NOMO-1 (cell line): ENCODE data around the gene CTXN1.
"Not testable (repeated sequence)": the region's sequence is repeated elsewhere in the genome, so short reads cannot be mapped to it uniquely, and the experiment has no call there.

Experiments used
- DNase-seq, 2 experiments: peaks; one replicate each; lab custom pipeline; 2025; ENCODE audit not compliant: unreplicated experiment in 2 of 2; lab: John Stamatoyannopoulos, UW

Gene CTXN1

DNA sequence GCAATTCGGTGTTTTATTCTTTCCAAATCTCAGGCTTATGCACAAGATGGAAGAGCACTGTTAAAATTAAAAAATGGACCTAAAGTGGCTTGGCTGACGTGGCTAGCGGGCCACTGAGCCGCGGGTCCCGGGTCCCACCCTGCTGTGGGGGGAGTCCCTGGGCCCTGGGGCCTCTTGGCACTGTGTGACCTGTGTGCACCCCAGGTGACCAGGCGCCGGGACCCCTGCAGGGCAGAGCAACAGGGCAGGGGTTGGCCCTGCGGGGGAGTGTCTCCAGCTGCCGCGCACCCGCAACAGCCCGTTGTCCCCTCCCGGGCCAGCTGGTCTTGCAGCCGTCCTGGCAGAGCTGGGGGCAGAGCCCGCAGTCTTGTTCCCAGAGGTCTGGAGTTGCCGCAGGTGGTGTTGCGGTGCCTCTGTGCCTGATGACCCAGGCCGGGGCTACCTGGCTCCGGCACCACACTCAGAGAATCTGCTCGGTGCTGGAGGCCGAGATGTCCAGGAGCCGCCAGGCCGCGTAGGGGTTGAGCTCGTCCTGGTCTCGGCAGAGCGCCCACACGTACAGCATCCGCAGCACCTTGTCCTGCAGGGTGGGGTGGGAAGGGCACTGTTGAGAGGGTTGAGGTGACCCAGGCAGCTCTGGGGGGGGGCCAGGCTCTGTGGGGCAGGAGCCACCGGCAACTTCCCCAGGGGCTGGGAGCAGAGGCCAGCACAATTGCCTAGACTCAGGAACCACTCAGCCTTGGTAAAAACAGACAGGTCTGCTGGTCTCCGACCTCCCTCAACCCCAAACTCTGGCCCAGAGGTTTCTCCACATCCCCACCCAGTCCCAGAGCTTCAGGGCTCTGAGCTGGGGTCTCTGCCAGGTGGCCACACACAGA, 1.0 kb upstream of the CTXN1 start:
- no peak for DNase-seq

DNA sequence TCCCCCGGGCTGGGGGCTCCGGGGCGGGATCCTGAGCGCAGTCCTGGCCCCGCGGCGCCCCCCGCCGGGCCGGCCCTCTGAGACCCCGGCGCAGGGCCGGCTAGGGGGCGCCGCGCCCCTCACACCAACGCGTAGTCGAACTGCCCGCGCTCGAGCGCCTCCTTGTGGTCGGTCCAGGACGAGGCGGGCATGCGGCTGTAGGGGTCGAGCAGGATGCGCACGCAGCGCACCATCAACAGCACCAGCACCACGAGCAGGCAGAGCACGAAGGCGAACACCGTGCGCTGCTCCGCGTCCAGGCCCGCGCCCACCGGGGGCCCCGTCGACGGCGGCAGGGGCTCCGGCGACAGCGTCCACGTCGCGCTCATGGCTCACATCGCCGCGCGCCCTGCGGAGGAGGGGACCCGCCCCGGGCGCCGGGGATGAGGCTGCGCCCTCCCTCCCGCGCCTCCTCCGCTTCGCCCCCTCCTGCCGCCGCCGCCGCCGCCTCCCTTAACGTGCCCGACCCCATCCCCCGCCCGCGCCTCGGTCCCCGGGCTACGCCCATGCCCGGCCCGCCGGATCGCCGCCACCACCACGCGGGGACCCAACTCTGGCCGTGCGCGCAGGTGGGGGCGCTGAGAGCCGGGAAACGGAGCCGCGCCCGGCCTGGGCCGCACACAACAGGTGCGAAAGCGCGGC, 624 bp downstream of the CTXN1 start:
- peak; percentile 69 to 73 for DNase-seq

DNA sequence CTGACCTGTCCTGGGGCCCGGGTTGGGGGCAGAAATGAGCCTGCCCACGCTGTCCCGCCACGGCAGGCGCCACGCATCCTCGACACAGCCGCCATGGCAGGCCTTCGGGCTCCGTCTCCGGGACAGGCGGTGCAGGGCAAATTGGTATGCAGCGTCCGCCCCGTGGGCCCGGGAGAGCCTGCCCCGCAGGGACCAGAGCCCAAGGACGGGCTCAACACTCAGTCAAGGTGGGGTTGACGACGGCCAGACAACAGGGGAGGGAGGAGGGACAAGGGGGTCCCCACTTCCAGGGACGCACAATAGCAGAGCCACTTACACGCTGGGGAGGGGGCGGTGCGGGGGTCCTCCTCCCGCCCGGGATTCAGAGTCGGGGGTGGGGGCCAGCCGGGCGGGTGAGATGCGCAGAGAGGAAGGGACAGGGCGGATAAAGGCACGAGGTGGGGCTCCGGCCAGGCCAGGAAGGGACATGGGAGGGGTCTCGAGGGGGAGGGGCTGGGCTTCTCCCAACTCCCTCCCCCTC, 1.2 kb downstream of the CTXN1 start:
- no peak for DNase-seq

DNA sequence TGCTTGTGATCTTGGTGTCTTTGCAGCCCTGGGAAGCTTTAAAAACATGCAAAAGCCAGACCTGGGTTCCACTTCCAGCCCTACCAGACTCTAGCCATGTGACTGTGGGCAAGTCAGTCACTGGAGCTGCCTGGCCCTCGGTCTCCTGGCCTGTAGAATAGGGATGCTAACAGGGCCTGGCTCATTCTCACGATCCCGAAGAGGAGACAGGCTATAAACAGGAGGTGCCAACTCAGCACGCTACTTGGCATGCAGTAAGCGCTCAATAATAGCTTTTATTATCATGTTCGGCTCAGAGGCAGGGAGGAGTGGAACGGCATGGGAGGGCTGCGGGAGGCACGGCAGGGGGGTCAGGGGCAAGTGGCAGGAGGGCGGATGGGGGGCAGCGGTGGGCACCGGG, 1.7 kb downstream of the CTXN1 start:
- no peak for DNase-seq

DNA sequence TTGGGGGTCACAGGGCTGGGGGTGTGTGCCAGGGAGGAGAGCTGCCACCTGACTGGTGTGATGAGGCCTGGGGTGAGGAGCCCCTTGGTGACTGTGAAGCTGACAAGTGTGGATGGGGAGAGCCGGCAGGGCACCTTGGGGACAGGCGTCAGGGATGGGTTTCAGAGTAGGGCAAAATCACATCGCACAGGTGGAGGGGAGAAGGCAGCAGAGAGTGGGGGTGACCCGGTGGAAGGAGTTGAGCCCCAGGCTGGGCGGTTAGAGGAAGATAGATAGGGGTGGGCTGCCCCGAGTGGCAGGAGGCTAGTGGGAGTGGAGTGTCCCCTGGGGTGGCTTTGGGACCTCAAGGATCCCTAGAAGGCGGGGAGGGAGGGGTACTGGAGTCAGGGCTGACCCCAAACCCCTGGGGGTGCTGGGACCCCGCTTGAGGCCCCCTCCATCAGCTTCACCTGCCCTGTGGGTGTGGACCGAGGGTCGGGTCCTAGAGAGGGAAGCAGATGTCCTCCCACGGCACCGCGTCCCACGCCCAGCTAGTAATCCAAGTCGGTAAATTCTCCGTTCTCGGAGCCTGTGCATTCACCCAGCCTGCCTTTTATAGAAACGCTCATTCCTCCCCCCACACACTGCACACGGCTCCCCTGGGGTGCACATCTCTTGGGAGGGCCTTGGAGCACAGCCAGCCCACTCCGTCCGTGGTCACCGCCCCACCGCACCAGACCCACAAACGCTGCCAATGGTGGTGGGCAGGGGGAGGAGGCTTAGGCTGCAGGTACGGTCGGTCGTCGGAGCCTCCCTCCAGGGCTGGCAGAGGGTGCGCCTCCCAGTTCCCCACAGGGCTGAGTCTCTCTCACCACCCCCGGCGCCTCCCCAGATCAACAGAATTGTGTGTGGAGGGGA, 2.4 kb downstream of the CTXN1 start:
- no peak for DNase-seq

DNA sequence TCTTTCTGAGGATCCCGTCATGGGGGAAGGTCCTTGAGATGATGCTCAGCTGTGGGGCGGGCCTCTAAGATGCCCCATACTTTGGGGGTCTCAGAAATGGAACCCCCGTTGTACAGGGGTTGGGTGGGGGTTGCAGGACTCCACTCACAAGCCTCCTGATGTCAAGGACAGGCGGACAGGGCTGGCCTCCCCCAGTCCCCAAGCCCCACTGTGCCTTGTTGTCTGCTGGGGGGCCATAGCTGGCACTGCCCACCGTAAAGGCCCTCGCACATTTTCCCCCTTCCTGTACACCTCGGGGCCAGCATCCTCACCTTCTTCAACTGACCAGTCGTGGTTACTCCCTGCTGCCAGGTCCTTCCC, 3.1 kb downstream of the CTXN1 start:
- DNase-seq: no peak

DNA sequence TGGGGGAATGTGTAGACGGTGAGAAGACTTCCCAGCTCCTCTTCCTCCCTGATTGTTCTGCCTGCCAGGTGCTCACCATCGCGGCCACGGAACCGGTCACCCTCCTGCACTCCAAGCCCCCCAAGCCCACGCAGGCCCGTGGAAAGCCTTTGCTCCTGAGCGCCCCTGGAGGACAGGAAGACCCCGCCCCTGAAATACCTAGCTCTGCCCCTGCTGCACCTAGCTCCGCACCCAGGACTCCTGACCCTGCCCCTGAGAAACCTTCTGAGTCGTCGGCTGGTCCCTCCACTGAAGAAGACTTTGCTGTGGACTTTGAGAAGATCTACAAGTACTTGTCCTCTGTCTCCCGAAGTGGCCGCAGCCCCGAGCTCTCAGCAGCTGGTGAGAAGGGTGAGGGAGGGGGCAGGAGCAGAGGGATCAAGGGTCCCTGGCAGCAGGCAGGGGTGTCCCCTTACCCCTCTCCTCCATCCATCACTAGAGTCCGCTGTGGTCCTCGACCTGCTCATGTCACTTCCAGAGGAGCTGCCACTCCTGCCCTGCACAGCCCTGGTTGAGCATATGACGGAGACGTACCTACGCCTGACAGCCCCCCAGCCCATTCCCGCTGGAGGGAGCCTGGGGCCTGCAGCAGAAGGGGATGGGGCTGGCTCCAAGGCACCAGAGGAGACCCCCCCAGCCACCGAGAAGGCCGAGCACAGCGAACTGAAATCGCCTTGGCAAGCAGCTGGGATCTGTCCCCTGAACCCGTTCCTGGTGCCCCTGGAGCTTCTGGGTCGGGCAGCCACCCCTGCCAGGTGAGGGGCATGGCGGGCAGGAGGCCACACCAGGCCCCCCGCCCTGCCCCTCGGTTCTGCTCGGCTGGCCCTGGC, 3.7 kb downstream of the CTXN1 start:
- DNase-seq: no peak

DNA sequence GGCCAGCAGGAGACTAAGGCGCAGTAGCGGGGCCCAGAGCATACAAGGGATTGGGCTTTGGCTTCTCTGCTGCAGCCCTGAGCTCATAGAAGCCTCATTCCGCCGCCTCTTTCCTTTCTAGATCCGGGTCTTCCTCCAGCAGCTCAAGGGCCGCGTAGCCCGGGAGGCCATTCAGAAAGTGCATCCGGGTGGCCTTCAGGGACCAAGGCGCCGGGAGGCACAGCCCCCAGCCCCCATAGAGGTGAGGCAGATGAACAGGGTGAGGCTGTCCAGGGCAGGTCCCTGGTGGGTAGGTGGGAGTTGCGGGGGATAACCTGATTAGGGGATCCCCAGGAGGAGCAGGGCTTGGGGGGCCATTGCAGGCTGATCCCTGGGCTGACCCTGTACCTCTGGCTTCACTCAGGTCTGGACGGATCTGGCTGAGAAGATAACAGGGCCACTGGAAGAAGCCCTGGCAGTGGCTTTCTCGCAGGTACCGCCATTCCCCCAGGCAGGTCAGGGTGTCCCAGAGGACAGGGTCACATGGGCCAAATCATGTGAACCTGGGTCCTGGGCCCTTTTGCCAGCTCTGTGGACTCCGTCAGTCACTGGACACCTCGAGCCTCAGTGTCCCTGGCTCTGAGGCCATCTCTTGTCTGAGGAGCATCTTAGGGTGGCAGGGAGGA, 4.5 kb downstream of the CTXN1 start:
- peak in 1 of 2 experiments; percentile 52 for DNase-seq

DNA sequence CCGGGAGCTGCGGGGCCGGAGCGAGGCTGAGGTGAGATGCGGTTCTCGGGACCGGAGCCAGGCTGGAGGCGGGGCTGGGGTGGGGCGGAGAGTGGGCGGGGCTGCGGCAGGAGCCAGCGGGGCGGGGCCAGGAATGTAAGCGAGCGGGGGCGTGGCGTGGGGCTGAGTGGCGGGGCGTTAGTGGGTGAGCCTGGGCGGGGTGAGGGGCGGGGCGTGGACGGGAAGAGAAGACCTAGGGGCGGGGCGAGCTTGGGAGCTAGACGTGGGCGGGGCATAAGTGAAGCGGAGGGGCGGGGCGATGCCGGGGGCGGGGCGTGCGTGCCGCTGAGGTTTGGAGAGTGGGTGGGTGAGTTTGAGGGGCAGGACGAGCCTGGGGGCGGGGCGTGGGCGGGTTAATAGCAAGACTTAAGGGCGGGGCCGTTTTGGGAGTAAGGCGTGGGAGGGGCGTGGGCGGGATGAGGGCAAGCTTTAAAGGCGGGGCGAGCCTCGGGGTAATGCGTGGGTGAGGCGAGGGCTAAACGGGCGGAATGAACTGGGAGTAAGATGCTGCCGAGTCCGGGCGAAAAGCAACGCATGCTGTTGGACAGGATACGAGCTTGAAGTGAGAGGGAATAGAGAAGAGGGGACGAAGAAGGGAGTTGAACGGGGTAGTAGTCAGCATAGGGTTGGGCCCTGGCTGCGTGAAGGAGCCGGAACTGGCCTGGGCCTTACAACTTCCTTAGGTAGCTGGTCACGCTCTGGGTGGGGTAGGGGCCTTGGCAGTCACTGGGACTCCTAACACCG, 5.2 kb downstream of the CTXN1 start:
- DNase-seq: peak; percentile 93 to 100

DNA sequence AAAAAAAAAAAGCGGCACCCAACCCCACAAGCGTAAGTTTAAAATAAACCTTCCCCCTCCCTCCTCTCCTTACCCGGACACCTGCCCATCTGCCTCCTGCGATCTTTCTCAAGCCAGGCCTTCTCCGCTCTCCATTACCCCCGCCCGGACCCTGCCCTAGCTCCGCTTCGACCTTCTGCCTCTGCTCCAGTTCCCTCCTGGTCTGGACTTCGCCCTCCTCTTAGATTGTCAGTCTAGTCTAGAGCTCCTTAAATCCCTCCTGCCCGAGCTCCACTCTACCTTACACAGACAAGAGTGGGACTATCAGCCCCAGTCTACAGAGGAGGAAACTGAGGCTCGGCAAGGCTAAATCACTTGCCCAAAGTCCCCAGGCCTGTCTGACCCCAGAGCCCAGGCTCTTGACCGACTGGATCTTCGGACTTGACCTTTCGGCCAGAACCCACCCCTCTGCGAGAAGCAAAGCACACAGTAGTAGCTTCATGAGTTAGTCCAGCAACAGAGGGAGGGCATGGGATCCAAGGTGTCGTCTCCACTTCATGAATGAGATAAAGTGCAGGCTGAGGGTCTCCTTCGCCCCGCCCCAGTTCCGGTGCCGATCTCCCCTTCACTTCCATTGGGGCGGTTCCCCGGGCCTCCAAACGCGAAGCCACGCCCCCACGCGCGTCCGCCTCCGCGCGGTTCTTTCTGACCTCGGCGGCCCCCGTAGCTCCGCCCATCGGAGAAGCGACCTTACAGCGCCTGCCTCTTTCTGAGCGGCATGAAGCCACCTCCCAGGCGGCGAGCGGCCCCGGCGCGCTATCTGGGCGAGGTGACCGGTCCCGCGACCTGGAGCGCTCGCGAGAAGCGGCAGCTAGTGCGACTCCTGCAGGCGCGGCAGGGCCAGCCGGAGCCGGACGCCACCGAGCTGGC, 6.1 kb downstream of the CTXN1 start, which contains the start of gene SNAPC2:
Gene SNAPC2 (plus strand): TSS at position 729 of the 909 bp plus-strand sequence. CDS start 29 bp downstream, at position 758.
- DNase-seq: peak; percentile 87 to 94

DNA sequence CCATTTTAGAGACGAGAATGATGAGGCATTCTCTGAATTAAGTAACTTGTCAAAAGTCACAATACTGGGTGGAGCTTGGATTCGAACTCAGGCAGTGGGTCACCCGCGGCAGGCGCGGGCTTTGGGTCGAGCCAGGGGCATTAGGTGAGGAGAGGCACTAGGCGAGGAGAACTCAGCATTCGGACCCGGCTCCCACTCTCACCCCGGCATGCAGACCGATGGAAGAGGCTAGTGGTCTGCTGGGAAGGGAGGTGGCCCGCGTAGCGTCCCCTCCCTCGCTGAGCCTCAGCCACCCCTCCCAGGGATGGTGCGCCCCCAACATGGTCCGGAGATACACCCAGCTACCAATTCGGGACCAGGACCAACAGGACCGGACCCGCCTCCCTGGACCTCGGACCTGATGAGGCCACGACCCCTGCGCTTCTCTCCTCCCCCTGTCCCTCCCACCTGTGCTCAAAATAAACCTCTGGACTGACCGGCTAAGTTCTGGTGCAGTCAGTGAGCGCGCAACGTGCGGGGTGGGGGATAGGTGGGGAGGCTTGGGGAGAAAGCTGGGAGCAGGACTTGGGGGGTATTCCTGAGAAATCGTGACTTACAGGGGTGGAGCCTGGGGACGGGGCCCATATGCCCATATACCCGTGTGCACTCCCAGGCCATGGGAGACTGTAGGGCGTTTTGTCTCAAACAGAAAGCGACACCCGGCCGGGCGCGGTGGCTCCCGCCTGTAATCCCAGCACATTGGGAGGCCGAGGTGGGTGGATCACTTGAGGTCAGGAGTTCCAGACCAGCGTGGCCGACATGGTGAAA, 7.1 kb downstream of the CTXN1 start:
- no peak for DNase-seq

DNA sequence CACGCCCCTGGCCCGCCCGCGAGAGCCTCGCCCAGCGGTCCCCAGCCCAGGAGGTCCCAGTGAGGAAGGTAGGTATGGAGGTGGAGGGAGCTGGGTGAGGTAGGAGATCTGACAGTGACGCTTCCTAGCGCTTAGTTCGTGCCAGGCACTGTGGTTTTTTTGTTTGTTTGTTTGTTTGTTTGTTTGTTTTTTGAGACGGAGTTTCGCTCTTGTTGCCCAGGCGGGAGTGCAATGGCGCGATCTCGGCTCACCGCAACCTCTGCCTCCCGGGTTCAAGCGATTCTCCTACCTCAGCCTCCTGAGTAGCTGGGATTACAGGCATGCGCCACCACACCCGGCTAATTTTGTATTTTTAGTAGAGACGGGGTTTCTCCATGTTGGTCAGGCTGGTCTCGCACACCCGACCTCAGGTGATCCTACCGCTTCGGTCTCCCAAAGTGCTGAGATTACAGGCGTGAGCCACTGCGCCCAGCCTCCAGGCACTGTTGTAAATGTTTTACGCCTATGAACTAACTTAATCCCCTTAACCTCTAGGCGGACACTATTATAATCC, 7.8 kb downstream of the CTXN1 start:
- DNase-seq: not testable (repeated sequence)

DNA sequence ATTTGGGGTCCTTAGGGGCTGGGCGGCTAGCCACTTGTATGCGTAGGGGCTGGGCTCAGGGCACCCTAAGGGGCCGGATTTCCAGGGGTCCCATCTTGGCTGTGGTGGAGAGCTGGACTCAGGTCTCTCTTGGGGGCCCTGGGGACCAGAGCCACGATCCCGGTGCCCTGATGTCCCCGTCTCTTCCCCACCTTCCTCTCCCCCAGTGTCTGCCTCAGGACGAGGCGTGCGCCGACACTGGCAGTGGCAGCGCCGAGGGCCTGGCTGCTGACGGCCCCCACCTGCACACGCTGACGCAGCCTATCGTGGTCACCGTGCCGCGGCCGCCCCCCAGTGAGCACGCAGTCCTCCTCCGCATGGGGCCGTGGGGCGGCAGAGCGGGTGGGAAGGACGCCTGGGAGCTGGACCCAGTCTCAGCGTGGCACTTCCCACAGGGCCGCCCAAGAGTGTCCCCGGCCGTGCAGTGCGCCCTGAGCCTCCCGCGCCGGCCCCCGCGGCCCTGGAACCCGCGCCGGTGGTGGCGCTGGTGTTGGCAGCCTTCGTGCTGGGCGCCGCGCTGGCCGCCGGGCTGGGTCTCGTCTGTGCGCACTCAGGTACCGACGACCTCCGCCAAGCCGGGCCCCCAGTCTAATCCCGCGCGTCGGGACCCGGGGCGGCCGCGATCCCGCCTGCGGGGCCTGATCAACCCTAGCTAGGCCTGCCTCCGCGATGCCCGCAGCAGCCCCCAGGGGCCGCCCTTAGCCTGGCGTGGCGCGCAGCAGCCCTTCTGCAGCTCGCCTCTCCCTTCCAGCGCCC, 8.5 kb downstream of the CTXN1 start:
- DNase-seq: peak; percentile 50 to 79

DNA sequence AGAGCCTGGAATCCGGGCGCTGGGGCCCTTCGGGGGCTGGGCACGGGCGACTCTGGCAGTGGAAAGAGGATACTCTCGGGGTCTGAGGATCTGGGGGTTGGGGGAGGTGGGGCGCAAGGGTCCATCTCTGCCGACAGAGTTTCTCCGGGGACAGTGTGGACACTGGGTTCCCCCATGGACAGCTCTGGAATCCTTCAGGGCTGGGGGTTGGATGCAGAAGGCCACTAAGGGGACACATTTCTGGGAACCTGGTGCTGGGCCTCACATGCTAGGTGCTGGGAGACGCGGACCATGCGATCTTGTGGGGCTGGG, 9.0 kb downstream of the CTXN1 start:
- no peak for DNase-seq

DNA sequence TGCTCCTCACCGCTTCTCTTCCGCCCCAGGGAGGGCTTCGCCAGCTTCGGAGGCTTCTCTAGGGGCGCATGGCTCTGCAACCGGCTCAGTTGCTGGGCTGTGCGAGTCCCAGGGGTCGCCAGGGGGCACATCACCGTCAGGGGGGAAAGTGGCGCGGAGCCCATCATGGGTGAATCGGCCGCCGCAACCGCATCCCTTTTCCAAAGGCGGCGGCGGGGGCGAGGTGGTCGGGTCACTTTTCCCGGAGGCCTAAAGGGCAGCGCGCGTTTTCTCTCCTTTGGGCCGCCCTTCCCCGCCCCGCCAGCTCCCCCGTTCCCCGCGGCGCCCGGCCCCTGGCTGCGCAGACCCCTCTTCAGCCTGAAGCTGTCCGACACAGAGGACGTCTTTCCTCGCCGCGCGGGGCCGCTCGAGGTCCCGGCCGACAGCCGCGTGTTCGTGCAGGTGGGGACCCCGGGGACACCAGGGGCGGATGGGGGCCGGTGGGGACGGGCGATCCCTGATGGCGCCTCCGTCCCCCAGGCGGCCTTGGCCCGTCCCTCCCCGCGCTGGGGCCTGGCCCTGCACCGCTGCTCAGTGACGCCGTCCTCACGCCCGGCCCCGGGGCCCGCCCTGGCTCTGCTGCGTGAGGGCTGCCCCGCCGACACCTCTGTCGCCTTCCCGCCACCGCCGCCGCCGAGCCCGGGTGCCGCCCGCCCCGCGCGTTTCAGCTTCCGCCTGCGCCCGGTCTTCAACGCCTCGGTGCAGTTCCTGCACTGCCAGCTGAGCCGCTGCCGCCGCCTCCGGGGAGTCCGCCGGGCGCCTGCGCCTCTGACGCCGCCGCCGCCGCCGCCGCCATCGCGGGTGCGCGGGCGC, 9.6 kb downstream of the CTXN1 start:
- DNase-seq: peak; percentile 58 to 63
